ENCODE data around the gene RIPOR3.
"Not testable (repeated sequence)": the region's sequence is repeated elsewhere in the genome, so short reads cannot be mapped to it uniquely, and the experiment has no call there.

Gene RIPOR3

GRCh38 chr20:50572938-50573777 is 118.2 kb downstream of the RIPOR3 start:
- peak; percentile 66 for DNase-seq (ENCODE audit: low read depth)

GRCh38 chr20:50571466-50571865 is 119.9 kb downstream of the RIPOR3 start:
- DNase-seq (ENCODE audit: low read depth) = no peak

GRCh38 chr20:50569864-50570836 is 121.2 kb downstream of the RIPOR3 start:
- peak; percentile 64 for DNase-seq (ENCODE audit: low read depth)

- not testable (repeated sequence) for DNase-seq (ENCODE audit: low read depth)
Measured at GRCh38 chr20:50569487-50569863, 121.9 kb downstream of the RIPOR3 start.

GRCh38 chr20:50568549-50568942 is 122.8 kb downstream of the RIPOR3 start:
- no peak for DNase-seq (ENCODE audit: low read depth)

GRCh38 chr20:50567860-50568548 is 123.3 kb downstream of the RIPOR3 start:
- no peak for DNase-seq (ENCODE audit: low read depth)

GRCh38 chr20:50565871-50566270 is 125.5 kb downstream of the RIPOR3 start:
- no peak for DNase-seq (ENCODE audit: low read depth)

GRCh38 chr20:50565383-50565782 is 126.0 kb downstream of the RIPOR3 start:
- no peak for DNase-seq (ENCODE audit: low read depth)

GRCh38 chr20:50563133-50563944 is 128.0 kb downstream of the RIPOR3 start:
- DNase-seq (ENCODE audit: low read depth) = no peak

- no peak for DNase-seq (ENCODE audit: low read depth)
Measured at GRCh38 chr20:50562262-50562701, 129.1 kb downstream of the RIPOR3 start.

- DNase-seq (ENCODE audit: low read depth) = peak; percentile 97
Measured at GRCh38 chr20:50561379-50562078, 129.8 kb downstream of the RIPOR3 start.

- no peak for DNase-seq (ENCODE audit: low read depth)
Measured at GRCh38 chr20:50560867-50561266, 130.5 kb downstream of the RIPOR3 start.

- no peak for DNase-seq (ENCODE audit: low read depth)
Measured at GRCh38 chr20:50559856-50560638, 131.3 kb downstream of the RIPOR3 start.

- DNase-seq (ENCODE audit: low read depth) = no peak
Measured at GRCh38 chr20:50559149-50559548, 132.2 kb downstream of the RIPOR3 start.

- peak; percentile 88 for DNase-seq (ENCODE audit: low read depth)
Measured at GRCh38 chr20:50558483-50558925, 132.8 kb downstream of the RIPOR3 start.

GRCh38 chr20:50557549-50558134 is 133.7 kb downstream of the RIPOR3 start:
- no peak for DNase-seq (ENCODE audit: low read depth)

- no peak for DNase-seq (ENCODE audit: low read depth)
Measured at GRCh38 chr20:50555662-50556061, 135.7 kb downstream of the RIPOR3 start.

- DNase-seq (ENCODE audit: low read depth) = no peak
Measured at GRCh38 chr20:50554694-50555579, 136.4 kb downstream of the RIPOR3 start.

Data from iris pigment epithelial cell (primary cell).